ENCODE data around the gene ZNF134.

ZNF134 gene

DNA sequence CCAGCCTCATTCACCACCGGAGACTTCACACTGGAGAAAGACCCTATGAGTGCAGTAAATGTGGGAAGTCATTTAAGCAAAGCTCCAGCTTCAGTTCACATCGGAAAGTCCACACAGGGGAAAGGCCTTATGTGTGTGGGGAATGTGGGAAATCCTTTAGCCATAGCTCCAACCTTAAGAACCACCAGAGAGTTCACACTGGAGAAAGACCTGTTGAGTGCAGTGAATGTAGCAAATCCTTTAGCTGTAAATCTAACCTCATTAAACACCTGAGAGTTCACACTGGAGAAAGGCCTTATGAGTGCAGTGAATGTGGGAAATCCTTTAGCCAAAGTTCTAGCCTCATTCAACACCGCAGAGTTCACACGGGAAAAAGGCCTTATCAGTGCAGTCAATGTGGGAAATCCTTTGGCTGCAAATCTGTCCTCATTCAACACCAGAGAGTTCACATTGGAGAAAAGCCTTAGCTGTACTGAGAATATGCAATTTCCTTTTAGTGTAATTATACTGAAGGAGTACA, 27.7 kb downstream of the ZNF134 start:
- no peak for DNase-seq

DNA sequence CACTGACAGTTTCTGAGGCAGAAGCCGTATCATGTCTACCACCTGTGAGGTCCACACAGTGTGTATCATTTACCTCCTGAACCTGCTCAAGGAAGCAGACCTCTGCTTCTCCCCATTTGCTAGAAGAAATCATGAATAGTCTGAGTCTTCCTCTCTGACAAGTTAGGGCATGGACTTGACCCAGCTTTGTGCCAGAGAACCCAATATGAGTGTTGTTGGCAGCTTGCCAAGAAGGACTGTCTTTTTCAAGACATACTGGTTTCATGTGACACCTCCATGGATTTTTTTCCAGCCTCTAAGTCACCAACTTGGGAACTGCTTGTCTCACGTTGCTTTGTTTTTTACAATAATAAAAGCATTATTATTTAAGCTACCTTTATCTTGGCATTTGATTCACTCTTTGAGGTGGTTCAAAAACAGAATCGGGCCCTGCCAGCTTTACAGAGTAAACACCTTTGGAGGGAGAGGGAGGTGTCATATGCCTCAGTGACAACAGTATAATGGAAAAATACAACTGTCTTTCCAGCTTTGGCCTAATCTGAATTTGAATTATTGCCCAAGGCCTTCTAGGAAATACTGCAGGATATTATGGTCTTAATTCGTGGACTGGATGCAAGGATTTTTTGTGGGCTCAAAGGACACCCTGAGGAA, 28.5 kb downstream of the ZNF134 start:
- no peak for DNase-seq

DNA sequence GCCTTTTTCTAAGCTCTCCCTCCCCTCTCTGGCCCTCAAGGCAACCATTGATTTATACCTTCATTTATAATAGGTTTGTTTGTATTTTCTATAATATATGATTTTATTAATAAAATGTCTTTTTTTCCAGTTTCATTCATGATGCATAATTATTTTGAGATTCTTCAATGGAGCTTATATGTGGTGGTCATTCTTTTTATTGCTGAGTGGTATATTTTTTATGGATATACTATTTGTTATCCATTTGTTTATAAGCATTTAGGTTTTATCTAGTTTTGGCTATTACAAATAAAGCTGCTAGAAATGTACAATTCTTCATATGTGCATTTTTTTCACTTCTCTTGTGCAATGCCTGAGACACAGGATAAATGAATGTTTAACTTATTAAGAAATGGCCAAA, 29.7 kb downstream of the ZNF134 start:
- DNase-seq: no peak

- DNase-seq: no peak
Measured at GRCh38 chr19:57648331-57649003, 34.4 kb downstream of the ZNF134 start.

DNA sequence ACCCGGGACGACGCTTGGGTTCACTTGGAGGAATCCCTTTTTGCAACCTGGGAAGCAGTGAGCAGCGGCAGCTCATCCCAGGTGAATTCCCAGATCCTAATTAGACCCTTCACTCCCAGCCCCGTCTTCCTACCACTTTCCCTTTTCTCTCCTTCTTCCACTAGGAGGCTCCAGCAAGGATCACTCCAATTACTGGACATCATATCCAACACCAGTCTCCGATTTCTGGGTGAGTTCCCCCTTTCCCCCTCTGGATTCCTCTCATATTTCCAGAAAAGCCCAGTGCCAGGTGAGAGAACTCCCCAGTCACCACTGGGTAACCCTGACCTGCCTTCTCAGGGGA, 37.6 kb downstream of the ZNF134 start:
- no peak for DNase-seq

GRCh38 chr19:57653689-57654088, 39.6 kb downstream of the ZNF134 start:
- DNase-seq: no peak

DNA sequence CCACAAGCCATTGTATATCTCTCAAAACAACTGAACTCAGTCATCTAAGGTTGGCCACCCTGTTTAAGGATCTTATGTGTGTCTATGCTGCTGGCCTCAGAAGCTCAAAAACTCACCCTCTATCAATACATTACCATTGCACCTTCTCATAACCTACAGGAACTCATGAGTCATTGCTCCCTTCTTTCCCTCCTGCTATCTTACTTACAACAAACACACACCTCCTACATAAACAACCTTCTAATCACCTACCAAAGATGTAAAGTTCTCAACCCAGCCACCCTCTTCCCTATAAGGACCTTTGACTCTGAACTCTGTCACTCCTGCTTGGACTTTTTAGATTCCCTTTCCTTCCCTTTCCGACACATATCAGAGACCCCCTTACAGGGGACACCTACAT, 41.4 kb downstream of the ZNF134 start:
- DNase-seq: no peak

DNA sequence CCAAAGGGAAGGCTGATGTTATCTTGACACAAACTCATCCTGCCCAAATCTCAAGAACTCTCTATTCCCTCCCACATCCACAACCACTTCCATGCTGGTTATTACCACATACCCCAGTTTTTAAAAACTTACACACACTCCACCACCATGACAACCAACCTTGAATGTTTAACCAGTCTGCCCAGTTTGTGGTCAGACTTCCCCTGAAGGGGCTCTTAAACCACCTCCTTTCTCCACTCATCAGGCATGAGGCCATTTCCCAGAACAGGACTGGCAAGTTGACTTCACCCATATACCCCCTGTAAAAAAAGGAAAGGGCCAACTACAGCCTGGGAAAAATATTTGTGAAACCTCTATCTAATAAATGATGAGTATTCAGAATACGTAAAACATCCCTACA, 42.3 kb downstream of the ZNF134 start:
- no peak for DNase-seq

- DNase-seq: no peak
Measured at GRCh38 chr19:57664269-57665127, 50.5 kb downstream of the ZNF134 start.

GRCh38 chr19:57665261-57665806, 51.3 kb downstream of the ZNF134 start:
- no peak for DNase-seq

DNA sequence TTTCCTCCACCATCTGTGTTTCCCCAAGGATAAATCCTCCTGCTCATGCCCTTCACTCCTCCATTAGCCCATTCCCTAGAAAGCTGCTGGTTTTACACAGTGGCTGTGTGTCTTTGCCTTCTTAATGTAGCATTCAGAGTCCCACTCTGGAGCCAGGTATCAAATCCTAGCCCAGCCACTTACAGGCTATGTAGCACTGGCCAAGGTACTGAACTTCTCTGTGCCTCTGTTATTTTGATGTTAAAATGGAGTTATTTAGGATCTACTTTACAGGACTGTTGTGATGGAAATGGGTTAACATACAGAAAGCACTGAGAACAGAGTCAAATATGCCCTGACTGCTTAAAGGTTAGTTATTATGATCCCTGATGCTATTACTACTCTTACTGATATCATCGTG, 53.2 kb downstream of the ZNF134 start:
- no peak for DNase-seq

- DNase-seq: no peak
Measured at GRCh38 chr19:57668635-57669034, 54.6 kb downstream of the ZNF134 start, which contains the start of gene ZSCAN4. TSS of gene ZSCAN4 (plus strand) at chr19:57668935. CDS start at chr19:57676146, 7,211 bp downstream.

DNA sequence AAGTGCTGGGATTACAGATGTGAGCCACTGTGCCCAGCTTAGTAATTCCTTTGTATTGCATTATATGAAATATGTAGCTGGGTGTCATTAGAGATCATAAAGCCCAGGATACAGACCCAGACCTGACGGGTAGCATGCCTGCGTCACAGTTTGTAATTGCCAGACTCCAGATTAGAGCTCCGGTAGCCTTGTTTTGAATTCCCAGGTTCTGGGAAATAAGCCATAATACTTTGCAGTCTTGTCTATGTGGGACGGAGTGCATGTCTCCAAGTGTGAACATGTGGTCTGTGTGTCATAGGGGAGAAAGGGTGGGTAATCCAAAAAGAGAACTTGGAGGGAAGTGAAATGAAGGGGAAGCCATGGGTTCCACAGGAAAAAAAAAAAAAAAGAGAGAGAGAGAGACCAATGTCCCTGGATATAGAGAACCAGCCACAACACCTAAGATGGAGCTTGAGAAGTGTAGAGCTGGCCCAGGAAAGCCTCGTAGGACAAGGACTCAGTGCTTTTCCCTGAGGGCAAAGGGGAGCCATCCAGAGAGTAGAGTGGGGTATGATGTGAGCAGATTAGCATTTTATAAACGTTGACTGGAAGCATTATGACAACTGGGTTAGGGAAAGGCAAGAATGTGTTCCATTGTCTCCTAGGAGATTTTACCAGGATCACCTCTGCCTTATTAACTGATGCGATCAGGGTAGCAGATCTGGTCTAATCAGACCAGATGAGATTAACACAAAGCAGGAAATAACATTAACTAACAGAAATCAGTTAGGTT, 57.3 kb downstream of the ZNF134 start:
- no peak for DNase-seq

- no peak for DNase-seq
Measured at GRCh38 chr19:57672466-57672865, 58.4 kb downstream of the ZNF134 start.

Measured in NCI-H510A (cell line).